H9 (cell line): Measurements from ENCODE around the gene PPIL6. TPM values are rescaled to one million over a fixed set of nuclear protein-coding genes. Genes with fewer than 3 reads are reported as not detected.

Experiments
- DNase-seq: peaks from one replicate; pipeline ENCODE4 v3.0.0-alpha.2; 2017
- H2AFZ ChIP-seq: one replicate; pipeline ENCODE4 v1.6.1; 2013; ENCODE audit warnings: mild to moderate bottlenecking, low read length, control low read depth, moderate library complexity
- H2AK5ac ChIP-seq: 2 replicates; pipeline ENCODE4 v1.6.1; 2013; ENCODE audit warnings: low read length, control low read depth, mixed read lengths; ENCODE audit not compliant: insufficient read length
- H2BK120ac ChIP-seq: one replicate; pipeline ENCODE4 v1.6.1; 2013; ENCODE audit warnings: low read depth, mild to moderate bottlenecking, low read length, control low read depth, inconsistent platforms; ENCODE audit not compliant: poor library complexity, severe bottlenecking
- H2BK12ac ChIP-seq: 2 replicates; pipeline ENCODE4 v1.6.1; 2013; ENCODE audit warnings: low read length, control low read depth, mixed read lengths, low read depth; ENCODE audit not compliant: insufficient read length
- H2BK15ac ChIP-seq: 2 replicates; pipeline ENCODE4 v1.6.1; 2013; ENCODE audit warnings: low read depth, low read length, control low read depth
- H2BK20ac ChIP-seq: one replicate; pipeline ENCODE4 v1.6.1; 2013; ENCODE audit warnings: low read depth, mild to moderate bottlenecking, low read length, control low read depth, inconsistent platforms; ENCODE audit not compliant: poor library complexity, severe bottlenecking
- H2BK5ac ChIP-seq: 2 replicates; pipeline ENCODE4 v1.6.1; 2013; ENCODE audit warnings: low read length, control low read depth, mixed read lengths; ENCODE audit not compliant: insufficient read length
- H3K14ac ChIP-seq: 2 replicates; pipeline ENCODE4 v1.6.1; 2013; ENCODE audit warnings: low read length, control low read depth; ENCODE audit not compliant: insufficient read depth
- H3K18ac ChIP-seq: 2 replicates; pipeline ENCODE4 v1.6.1; 2013; ENCODE audit warnings: low read depth, mild to moderate bottlenecking, mixed read lengths, low read length, control low read depth; ENCODE audit not compliant: insufficient read length
- H3K23ac ChIP-seq: 2 replicates; pipeline ENCODE4 v1.6.1; 2013; ENCODE audit warnings: low read length, control low read depth, mixed read lengths, low read depth; ENCODE audit not compliant: insufficient read length
- H3K23me2 ChIP-seq: 2 replicates; pipeline ENCODE4 v1.6.1; 2013; ENCODE audit warnings: low read depth, mild to moderate bottlenecking, mixed read lengths, low read length, control low read depth; ENCODE audit not compliant: insufficient read length, poor library complexity, severe bottlenecking
- H3K27ac ChIP-seq: 2 replicates; pipeline ENCODE4 v1.5.1; 2013; ENCODE audit warnings: low read length, control low read depth, mixed read lengths, low read depth; ENCODE audit not compliant: insufficient read length
- H3K27me3 ChIP-seq: 2 replicates; pipeline ENCODE4 v1.6.1; 2013; ENCODE audit warnings: low read length, control low read depth, inconsistent platforms; ENCODE audit not compliant: insufficient read depth
- H3K4ac ChIP-seq: 2 replicates; pipeline ENCODE4 v1.6.1; 2013; ENCODE audit warnings: low read depth, mild to moderate bottlenecking, control low read depth, inconsistent platforms, low read length, moderate library complexity
- H3K4me1 ChIP-seq: 2 replicates; pipeline ENCODE4 v1.6.1; 2013; ENCODE audit warnings: low read length, control low read depth, inconsistent platforms; ENCODE audit not compliant: insufficient read depth
- H3K4me2 ChIP-seq: 2 replicates; pipeline ENCODE4 v1.6.1; 2013; ENCODE audit warnings: low read length, control low read depth, mixed read lengths; ENCODE audit not compliant: insufficient read length, insufficient read depth
- H3K56ac ChIP-seq: 2 replicates; pipeline ENCODE4 v1.6.1; 2013; ENCODE audit warnings: low read depth, mild to moderate bottlenecking, mixed read lengths, low read length, control low read depth; ENCODE audit not compliant: insufficient read length
- H3K79me1 ChIP-seq: 2 replicates; pipeline ENCODE4 v1.6.1; 2013; ENCODE audit warnings: low read depth, mild to moderate bottlenecking, moderate library complexity, low read length, control low read depth, inconsistent platforms; ENCODE audit not compliant: insufficient read depth, poor library complexity, severe bottlenecking
- H3K79me2 ChIP-seq: 2 replicates; pipeline ENCODE4 v1.6.1; 2013; ENCODE audit warnings: low read length, control low read depth, inconsistent platforms; ENCODE audit not compliant: insufficient read depth
- H3K9ac ChIP-seq: 2 replicates; pipeline ENCODE4 v1.6.1; 2013; ENCODE audit warnings: low read length, control low read depth, mixed read lengths; ENCODE audit not compliant: insufficient read length; ENCODE audit errors: extremely low read depth
- H3K9me3 ChIP-seq: one replicate; pipeline ENCODE4 v1.6.1; 2013; ENCODE audit warnings: low read depth, low read length, inconsistent platforms; ENCODE audit not compliant: control insufficient read depth
- H3T11ph ChIP-seq: one replicate; pipeline ENCODE4 v1.6.1; 2013; ENCODE audit warnings: mild to moderate bottlenecking, low read length, control low read depth, inconsistent platforms
- H4K20me1 ChIP-seq: one replicate; pipeline ENCODE4 v1.6.1; 2013; ENCODE audit not compliant: control insufficient read depth, insufficient read length, insufficient read depth
- H4K5ac ChIP-seq: 2 replicates; pipeline ENCODE4 v1.6.1; 2013; ENCODE audit warnings: low read depth, mild to moderate bottlenecking, mixed read lengths, low read length, control low read depth; ENCODE audit not compliant: insufficient read length
- H4K8ac ChIP-seq: replicated peaks from 2 replicates; pipeline ENCODE4 v1.6.1; 2013; ENCODE audit warnings: low read length, control low read depth, mixed read lengths, low read depth; ENCODE audit not compliant: insufficient read length
- H4K91ac ChIP-seq: 2 replicates; pipeline ENCODE4 v1.6.1; 2013; ENCODE audit warnings: low read depth, mild to moderate bottlenecking, moderate library complexity, mixed read lengths, low read length, control low read depth; ENCODE audit not compliant: insufficient read length
- H3K27ac Mint-ChIP-seq, 3 experiments: 2 replicates in 2 of 3; 3 replicates in 1 of 3; pipeline ENCODE4 v1.8.0; 2020 to 2021; ENCODE audit warnings: mixed read lengths in 3 of 3, mild to moderate bottlenecking in 1 of 3, moderate library complexity in 1 of 3
- H3K27me3 Mint-ChIP-seq: 2 replicates; pipeline ENCODE4 v1.8.0; 2021; ENCODE audit warnings: low read depth, mild to moderate bottlenecking, moderate library complexity, mixed read lengths
- H3K36me3 Mint-ChIP-seq, 3 experiments: 2 replicates in 2 of 3; 3 replicates in 1 of 3; pipeline ENCODE4 v1.8.0; 2020 to 2021; ENCODE audit warnings: low read depth in 3 of 3, mixed read lengths in 3 of 3; ENCODE audit not compliant: insufficient read depth in 1 of 3
- H3K4me1 Mint-ChIP-seq, 2 experiments: 2 replicates each; pipeline ENCODE4 v1.8.0; 2020; ENCODE audit warnings: mixed read lengths in 2 of 2
- H3K4me3 Mint-ChIP-seq, 2 experiments: 2 replicates in 1 of 2; 3 replicates in 1 of 2; pipeline ENCODE4 v1.8.0; 2020 to 2021; ENCODE audit warnings: mild to moderate bottlenecking in 2 of 2, mixed read lengths in 2 of 2, moderate library complexity in 1 of 2
- H3K9me3 Mint-ChIP-seq, 2 experiments: 2 replicates in 1 of 2; 3 replicates in 1 of 2; pipeline ENCODE4 v1.8.0; 2020; ENCODE audit warnings: mild to moderate bottlenecking in 2 of 2, mixed read lengths in 2 of 2, moderate library complexity in 1 of 2
- WGBS: extraction: QIAGEN DNeasy Blood & Tissue Kit; methylation state at CpG from one replicate; pipeline ENCODE4 v1.1.7; 2013; ENCODE audit warnings: missing lambda C conversion rate, low lambda C conversion rate, mixed read lengths; ENCODE audit not compliant: insufficient read length; ENCODE audit errors: extremely low coverage; 5-methylcytosine and 5-hydroxymethylcytosine counted together
- total RNA-seq: library from RNA; stranded (reverse); gene quantifications from 2 replicates; pipeline ENCODE4 v1.2.1, GENCODE V29; 2021
- TF ChIP-seq, protein P1 (sequence below): fragments of 200-600 bp; sonication (generic); conservative IDR thresholded peaks from 3 replicates; pipeline ENCODE4 v1.8.0; 2021; ENCODE audit warnings: antibody characterized with exemption, mild to moderate bottlenecking

PPIL6 gene
- total RNA-seq, 1 experiment from 2014 or later, result 1.0 TPM

DNA sequence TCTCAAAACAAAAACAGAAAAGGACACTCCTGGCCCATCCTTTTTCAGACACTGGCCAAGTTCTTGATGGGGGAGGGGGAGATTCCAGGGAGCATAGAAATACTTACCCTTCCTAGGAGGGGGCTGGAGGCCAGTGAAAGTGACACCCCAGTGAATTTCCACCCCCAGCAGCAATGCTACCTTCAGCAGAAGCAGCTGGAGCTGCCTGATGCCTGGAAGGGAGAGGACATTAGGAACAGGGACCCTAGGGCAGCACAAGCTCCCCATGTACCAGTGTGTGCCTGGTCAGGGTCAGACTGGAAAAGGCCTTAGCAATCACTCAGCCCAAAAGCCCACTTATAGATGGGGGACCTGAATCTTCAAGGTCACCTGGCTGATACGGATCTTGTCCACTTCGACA lies 12.7 kb upstream of the PPIL6 start:
- no peak for DNase-seq
- Histone ChIP-seq H3K27ac (no peak overlapping the region), H3K56ac (no peak overlapping the region), H3K18ac (no peak overlapping the region), H3K4me2 (no peak overlapping the region), H3K4ac (no peak overlapping the region), H2BK20ac (no peak overlapping the region), H3K27me3 (no peaks in the 10 kb centered on the region), H3T11ph (no peak overlapping the region), H3K23me2 (peaks cover 10% of the 10 kb centered on the region), H2BK12ac (no peak overlapping the region), H2AK5ac (no peak overlapping the region), H3K79me2 (no peaks in the 10 kb centered on the region), H2BK120ac (no peak overlapping the region), H3K9ac (no peak overlapping the region), H3K9me3 (no peaks in the 10 kb centered on the region), H3K4me1 (peaks cover 12% of the 10 kb centered on the region; the same call in 1 of the 2 replicates), H2AFZ (no peak overlapping the region), H3K23ac (no peak overlapping the region), H4K5ac (no peak overlapping the region), H2BK5ac (no peak overlapping the region), H3K14ac (no peak overlapping the region), H2BK15ac (no peak overlapping the region), H4K20me1 (no peaks in the 10 kb centered on the region), H4K91ac (no peak overlapping the region), H4K8ac (no peak overlapping the region), H3K79me1 (no peaks in the 10 kb centered on the region)
- Mint-ChIP-seq H3K4me3 (peak overlapping the region; percentile 29 to 92; a peak in 2 of 5 replicates), H3K27ac (no peak overlapping the region; a peak in 1 of 7 replicates), H3K9me3 (no peaks in the 10 kb centered on the region), H3K36me3 (peaks cover 8 to 44% (median 32%) of the 10 kb centered on the region in 3 experiments), H3K4me1 (peaks cover 28 to 29% of the 10 kb centered on the region in 2 experiments), H3K27me3 (no peaks in the 10 kb centered on the region)
- WGBS, result no CpG with 5 or more reads among the region's 2 CpGs
- TF ChIP-seq, protein P1, sequence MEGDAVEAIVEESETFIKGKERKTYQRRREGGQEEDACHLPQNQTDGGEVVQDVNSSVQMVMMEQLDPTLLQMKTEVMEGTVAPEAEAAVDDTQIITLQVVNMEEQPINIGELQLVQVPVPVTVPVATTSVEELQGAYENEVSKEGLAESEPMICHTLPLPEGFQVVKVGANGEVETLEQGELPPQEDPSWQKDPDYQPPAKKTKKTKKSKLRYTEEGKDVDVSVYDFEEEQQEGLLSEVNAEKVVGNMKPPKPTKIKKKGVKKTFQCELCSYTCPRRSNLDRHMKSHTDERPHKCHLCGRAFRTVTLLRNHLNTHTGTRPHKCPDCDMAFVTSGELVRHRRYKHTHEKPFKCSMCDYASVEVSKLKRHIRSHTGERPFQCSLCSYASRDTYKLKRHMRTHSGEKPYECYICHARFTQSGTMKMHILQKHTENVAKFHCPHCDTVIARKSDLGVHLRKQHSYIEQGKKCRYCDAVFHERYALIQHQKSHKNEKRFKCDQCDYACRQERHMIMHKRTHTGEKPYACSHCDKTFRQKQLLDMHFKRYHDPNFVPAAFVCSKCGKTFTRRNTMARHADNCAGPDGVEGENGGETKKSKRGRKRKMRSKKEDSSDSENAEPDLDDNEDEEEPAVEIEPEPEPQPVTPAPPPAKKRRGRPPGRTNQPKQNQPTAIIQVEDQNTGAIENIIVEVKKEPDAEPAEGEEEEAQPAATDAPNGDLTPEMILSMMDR, result no peak
